ENCODE data around the gene GALNT2. TPM values are rescaled to one million over a fixed set of nuclear protein-coding genes. Genes with fewer than 3 reads are reported as not detected.

Gene GALNT2
- total and polyA plus RNA-seq, 10 of the 15 experiments (the other 5 are each of a cell fraction or from before 2014, with no cell fraction given): 0.52 to 27.7 (median 16.3) TPM

GRCh38 chr1:230067419-230067870, 407 bp downstream of the GALNT2 start:
- FAIRE-seq: peak; percentile 23

More at GRCh38 chr1:230067419-230067870, 407 bp downstream of the GALNT2 start:
- RAD21 ChIA-PET (ENCODE audit: unreplicated experiment): interaction anchor here (1.4 to 2.0 kb wide), 4 partner anchors 43 to 102 kb away, joined by 4 to 11 read pairs (median 7); no protein-coding TSS in a partner anchor
- H3K79me2 ChIP-seq (ENCODE audit: control insufficient read depth, insufficient read depth, low read length): peaks cover 45% of the 10 kb centered on the region
- POLR2A ChIA-PET: interaction anchor here (1.2 kb wide), 1 partner anchor 82 kb away, joined by 3 read pairs; no protein-coding TSS in a partner anchor
- peak overlapping the region; percentile 81 for H3K4me2 ChIP-seq (ENCODE audit: control insufficient read depth, insufficient read depth)
- H2AFZ ChIP-seq (ENCODE audit: control insufficient read depth, low read depth, low read length): peak overlapping the region; percentile 41
- SMC1A ChIA-PET (ENCODE audit: uncharacterized antibody, unreplicated experiment): no interaction called here
- H3K4me1 ChIP-seq (ENCODE audit: control insufficient read depth, insufficient read depth, low read length): no peaks in the 10 kb centered on the region; the same call in 1 of the 2 replicates
- in situ Hi-C loops (cut with MboI): no loop called here
- intact Hi-C loops (cut with micrococcal nuclease; ENCODE audit: unreplicated experiment): loop anchor here (1.0 to 5.0 kb wide), 3 partner anchors 56 to 405 kb away; no protein-coding TSS in a partner anchor
- no peaks in the 10 kb centered on the region; the same call in none of the 3 replicates for H3K9me3 ChIP-seq (replicated peaks; ENCODE audit: control insufficient read depth, insufficient read depth, low read length)
- WGBS (ENCODE audit: insufficient coverage, insufficient replicate concordance, low lambda C conversion rate, missing lambda C conversion rate): 1% methylated on average over 28 of the region's 44 CpGs
- CTCF ChIA-PET: interaction anchor here (0.5 to 1.9 kb wide), 2 partner anchors 42 to 46 kb away, joined by 3 to 10 read pairs; no protein-coding TSS in a partner anchor
- H3K36me3 ChIP-seq (ENCODE audit: control insufficient read depth in 2 of 2, insufficient read depth in 2 of 2, low read length in 1 of 2): no peaks in the 10 kb centered on the region
- peak overlapping the region; percentile 82 for H3K9ac ChIP-seq (ENCODE audit: control insufficient read depth, insufficient read depth, low read length)
- H4K20me1 ChIP-seq (ENCODE audit: control insufficient read depth, insufficient read depth): peaks cover 3% of the 10 kb centered on the region; the same call in 1 of the 2 replicates
- no peak for DNase-seq (ENCODE audit: low read depth, low spot score)
- BruUV-seq (replicated peaks): no TSS peak
- peak; percentile 21 for ATAC-seq
- no peaks in the 10 kb centered on the region for H3K27me3 ChIP-seq (replicated peaks in 1 of 2; ENCODE audit: control insufficient read depth in 2 of 2, insufficient read depth in 2 of 2, low read length in 1 of 2)
- no peak for TF ChIP-seq SMC3 (IDR thresholded peaks at IDR 0.05; ENCODE audit: borderline replicate concordance, low read length)
- peak; percentile 13 for TF ChIP-seq PBX3 (IDR thresholded peaks at IDR 0.05; ENCODE audit: insufficient replicate concordance, low read depth, low read length)
- peak in 1 of 2 experiments; percentile 2; a peak in 1 of 4 replicates for TF ChIP-seq BHLHE40 (IDR thresholded peaks at IDR 0.05; ENCODE audit: borderline replicate concordance in 1 of 2, low read depth in 2 of 2, low read length in 1 of 2)
- peak; percentile 8; the same call in 1 of the 2 replicates for TF ChIP-seq PKNOX1 (IDR thresholded peaks at IDR 0.05)
- no peak for TF ChIP-seq WRNIP1 (IDR thresholded peaks at IDR 0.05; ENCODE audit: borderline replicate concordance, low read depth, low read length)
- no peak for TF ChIP-seq CBX5 (IDR thresholded peaks at IDR 0.05; ENCODE audit: low read depth)
- 0 out of 2 replicates have a peak, but pooled peaks have one; percentile 40 for TF ChIP-seq TARDBP (IDR thresholded peaks at IDR 0.05; ENCODE audit: borderline replicate concordance)
- H3K27ac ChIP-seq (ENCODE audit: control insufficient read depth, insufficient read depth): peak overlapping the region; percentile 61
- peak overlapping the region; percentile 96 for H3K4me3 ChIP-seq
